HTR-8/SVneo (cell line): ENCODE measurements around the gene CDH6.

Experiments
- DNase-seq: peaks from one replicate; pipeline ENCODE4 v3.0.0; 2011; ENCODE audit warnings: low spot score, mixed read lengths; ENCODE audit not compliant: insufficient read length
- FAIRE-seq: peaks from 2 replicates; lab custom pipeline; 2011; peaks lifted over from hg19 to GRCh38; lab: Jason Lieb, UNC

The CDH6 gene

DNA sequence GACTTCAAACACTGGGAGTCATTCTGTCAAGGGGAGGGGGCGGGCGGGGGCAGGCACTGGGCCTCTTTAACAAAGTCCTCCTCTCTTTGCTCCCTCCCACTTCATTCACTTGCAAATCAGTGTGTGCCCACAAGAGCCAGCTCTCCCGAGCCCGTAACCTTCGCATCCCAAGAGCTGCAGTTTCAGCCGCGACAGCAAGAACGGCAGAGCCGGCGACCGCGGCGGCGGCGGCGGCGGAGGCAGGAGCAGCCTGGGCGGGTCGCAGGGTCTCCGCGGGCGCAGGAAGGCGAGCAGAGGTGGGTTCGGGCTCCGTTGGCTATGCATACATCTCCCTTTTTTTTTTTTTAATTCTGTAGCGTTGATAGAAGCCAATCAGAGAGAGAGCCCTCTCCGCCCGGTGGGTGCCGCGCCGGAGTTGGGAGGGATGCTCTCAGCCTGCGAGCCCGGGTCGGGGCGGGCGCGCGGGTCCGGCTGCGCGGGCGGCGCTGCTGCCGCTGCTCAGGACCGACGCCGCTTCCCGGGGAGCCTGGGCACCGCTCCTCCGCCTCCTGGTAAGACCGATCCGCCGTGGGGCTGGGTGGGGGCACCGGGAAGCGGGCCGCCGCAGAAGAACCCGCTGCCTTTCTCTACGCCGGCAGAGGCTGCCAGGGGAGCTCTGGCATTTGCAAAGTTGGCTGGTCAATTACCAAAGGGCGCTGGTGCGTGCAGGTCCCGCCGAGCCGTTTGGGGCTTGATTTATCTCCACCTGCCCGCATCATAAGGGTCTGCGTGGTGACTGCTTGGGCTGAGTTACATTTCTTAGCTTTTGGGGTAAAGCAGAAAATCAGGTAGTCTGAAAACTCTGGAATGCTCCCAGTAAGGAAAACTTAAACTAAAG is at the start of gene CDH6:
Gene CDH6, plus strand, starts transcription at position 96 of the 877 bp plus-strand sequence. CDS start 73,788 bp downstream, outside the sequence.
- DNase-seq, result peak; percentile 73
- FAIRE-seq, result peak; percentile 91

DNA sequence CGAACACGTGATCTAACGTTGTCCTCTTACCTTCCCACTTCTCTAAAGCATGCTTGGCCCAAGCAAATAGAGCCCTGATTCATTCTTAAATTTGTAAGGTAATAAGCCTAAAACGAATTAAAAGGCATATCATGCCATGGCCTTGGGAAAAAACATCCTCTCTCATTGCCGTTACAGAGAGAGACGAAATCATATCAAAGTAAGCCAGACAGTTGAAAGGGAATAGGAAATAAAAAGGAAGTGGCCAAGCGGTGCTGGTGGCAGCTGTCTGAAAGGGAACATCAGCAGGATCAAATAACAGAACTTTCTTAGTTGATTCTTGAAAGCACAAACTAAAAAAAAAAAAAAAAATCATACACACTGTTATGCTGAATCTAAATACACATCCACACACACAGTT is 49.1 kb upstream of the CDH6 start:
- FAIRE-seq, result no peak
- no peak for DNase-seq

DNA sequence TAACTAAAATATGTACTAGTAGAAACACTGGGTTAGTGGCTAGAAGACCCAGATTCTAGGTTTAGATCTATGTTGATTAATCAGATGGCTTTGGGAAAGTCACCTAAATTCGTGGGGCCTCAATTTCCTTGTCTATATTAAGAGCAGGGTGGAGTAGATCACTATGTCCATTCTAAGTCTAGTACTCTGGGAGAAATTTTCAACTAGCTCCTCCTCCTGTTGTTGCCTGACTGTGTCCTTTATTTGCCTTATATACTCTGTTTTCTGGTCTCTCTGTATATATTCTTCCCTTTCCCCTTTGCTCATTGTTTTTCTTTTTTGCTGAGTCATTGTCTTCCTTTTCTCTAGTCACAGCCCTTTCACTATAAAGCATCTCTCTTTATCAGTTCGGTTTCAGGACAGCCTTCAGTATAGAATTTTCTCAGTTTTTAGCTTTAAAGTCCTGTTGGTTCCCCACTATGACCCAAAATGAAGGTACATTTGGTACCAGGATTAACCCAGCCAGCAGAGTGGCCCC is 44.5 kb upstream of the CDH6 start:
- no peak for FAIRE-seq
- no peak for DNase-seq

DNA sequence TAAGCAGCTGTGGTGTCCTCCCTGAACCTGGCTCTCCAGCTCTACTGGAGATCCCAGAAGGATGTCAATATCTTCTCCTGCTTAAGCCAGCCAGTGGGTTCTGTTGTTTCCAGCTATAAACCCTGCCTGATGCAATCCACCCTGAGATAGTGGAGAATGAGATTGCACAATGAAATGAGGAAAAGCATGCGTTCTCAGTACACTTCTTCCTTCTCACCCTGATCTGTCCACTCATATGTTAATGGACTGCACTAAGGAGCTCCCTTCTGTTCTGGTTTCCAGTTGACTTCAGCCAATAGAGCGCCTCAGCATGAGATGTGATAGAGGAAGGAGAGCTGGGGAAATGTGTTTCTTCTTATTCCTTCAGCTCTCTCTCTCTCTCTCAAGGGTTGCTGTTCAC is 40.0 kb upstream of the CDH6 start:
- FAIRE-seq (no peak), DNase-seq (no peak)

GRCh38 chr5:31156631-31157160 is 36.8 kb upstream of the CDH6 start:
- FAIRE-seq, result no peak
- no peak for DNase-seq

DNA sequence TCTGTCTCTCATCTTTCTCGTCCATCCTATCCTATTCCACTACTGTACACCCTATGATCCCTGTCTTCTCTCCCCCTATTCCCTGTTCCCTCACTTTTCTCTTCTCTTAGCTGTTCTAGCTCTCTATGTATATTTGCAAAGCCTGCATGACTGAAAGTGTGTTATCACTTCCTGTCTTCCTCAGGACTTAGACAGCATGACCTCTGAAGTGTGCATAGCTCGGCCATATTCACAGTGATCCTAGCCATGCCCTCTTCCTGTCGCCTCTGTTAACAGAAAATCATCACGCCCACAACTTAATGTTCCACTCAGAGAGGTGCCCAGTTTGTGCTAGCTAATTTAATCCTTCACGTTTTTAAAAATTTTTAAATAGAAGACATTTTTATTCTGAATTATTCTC is 35.8 kb upstream of the CDH6 start:
- DNase-seq (no peak), FAIRE-seq (no peak)

DNA sequence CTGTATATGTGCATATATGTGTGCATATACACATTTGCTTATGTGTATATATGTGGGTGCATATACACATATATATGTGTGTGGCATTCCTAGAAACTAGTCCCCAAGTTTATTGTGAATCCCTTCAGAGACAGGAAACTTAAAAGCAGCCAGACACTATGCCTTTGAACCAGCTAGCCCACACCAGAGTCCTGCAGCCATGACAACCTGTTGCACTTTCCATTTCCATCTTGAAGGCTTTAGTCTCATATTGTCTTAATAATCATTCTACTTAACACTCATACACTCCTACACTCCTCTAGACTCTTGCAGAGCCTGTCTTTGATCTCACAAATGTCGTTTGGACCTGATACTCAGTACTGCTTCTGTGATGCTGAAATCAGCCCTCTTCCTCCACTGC is 34.8 kb upstream of the CDH6 start:
- FAIRE-seq (no peak), DNase-seq (no peak)

DNA sequence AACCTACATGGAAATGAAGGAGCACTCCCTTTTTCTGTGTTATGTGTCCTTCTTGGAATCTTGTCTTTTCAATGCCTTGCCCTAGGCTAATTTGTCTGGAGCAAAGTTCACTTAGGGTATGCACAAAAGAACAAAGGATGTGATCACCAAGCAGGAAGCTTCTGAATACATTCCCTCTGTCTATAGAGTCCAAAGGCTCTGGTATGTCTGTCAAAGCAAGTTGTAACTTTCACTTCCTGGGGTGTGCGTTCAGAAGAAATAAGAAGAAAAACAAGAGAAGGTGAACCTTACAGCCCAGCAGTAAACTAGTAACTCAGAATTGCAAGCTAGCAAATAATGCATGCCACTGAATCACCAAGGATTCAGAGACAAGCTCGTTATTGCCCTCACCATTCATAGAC is 31.7 kb upstream of the CDH6 start:
- FAIRE-seq (peak; percentile 38), DNase-seq (peak; percentile 17)

DNA sequence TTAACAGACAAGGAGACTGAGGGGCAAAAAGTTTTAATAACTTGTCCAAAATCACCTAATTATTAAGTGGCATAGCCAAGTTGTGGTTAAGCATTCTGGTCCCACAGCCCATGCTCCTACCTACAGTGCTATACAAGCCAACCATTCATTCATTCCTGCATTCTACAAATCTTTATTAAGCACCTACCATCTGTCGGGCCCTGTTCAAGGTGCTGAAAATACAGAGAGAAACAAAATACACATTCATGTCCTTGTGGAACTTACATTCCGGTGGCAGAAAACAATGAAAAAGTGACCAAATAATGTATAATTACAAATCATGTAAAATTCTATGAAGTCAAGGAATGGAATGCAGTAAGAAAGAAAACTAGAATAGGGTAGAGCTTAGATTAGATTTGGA is 27.8 kb upstream of the CDH6 start:
- no peak for DNase-seq
- no peak for FAIRE-seq

DNA sequence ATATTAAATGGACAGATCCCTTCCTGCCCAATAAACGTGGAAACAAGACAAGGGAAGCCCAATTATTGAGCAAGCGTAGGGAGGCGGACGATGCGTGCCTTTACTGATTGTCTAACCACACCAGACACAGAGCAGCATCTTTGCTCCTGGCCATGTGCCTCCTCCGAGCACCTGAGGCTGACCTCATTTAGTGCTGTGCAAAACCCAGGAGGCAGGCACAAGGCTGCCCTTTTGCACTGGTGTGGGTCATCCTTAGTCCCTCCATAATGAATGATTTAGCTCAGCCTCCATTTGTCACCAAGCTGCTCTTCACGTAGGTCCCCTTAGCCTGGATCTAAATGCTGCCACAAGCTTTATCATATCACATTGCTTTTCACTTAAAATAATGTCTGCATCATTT is 24.1 kb upstream of the CDH6 start:
- DNase-seq (no peak), FAIRE-seq (no peak)

- DNase-seq, result no peak
- no peak for FAIRE-seq
Observed at GRCh38 chr5:31172881-31173280, 20.6 kb upstream of the CDH6 start.

DNA sequence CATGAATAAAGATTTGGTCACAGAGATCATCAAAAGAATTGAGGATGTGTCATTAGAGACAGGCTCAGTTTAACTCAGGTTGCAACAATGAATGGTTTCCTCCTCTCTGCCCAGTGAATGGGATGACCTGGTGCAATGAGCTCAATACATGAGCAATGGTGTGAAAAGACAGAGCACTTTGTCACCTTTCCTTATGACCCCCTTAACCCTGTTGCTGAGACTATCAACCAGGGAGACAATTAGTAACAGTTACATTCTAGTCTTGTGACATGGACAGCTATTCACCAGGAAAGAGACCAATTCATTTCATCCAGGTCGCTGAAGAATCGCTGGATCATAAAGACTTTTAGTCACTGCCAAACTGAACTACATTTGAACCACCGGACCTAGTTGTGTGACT is 19.9 kb upstream of the CDH6 start:
- no peak for DNase-seq
- peak; percentile 77 for FAIRE-seq

- FAIRE-seq, result no peak
Observed at GRCh38 chr5:31181376-31181987, 12.0 kb upstream of the CDH6 start.

DNA sequence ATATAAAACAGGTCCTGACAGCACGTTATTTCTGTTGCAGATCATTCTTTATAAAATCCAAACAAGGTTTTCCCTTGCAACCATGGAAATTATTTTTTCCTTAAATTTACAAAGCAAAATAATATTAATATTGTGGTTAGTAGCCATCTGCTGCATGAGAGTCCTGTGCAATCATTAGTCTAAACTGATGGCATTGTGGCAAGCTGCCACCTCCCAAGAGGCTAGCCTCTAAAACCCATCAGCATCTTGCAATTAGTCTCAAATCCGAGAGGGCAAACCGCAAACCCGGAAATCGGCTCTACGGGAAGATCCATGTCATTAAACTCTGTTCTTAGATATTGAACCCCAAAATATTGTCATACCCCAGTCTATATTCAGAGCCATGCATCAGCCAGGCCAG is 11.3 kb upstream of the CDH6 start:
- FAIRE-seq (no peak), DNase-seq (no peak)

More at GRCh38 chr5:31181376-31181987, 12.0 kb upstream of the CDH6 start:
- no peak for DNase-seq

DNA sequence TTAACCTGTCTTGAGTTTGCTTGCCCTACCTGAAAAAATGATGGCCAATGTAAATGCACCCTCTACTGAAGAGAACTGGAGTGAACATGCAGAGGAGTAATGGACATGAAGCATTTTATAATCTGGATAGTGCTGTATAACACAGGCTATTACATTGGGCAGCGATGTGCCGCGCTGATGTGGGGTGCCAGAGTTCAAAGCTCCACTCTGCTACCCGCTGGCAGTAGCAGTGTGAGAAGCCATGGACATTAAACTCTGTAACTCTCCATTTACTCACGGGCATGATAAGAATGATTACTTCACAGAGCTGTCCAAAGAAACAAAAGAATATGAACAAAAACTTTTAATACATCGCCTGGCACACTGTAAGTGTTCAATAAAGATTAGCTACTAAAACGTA is 7.5 kb upstream of the CDH6 start:
- peak; percentile 36 for FAIRE-seq
- DNase-seq, result no peak

DNA sequence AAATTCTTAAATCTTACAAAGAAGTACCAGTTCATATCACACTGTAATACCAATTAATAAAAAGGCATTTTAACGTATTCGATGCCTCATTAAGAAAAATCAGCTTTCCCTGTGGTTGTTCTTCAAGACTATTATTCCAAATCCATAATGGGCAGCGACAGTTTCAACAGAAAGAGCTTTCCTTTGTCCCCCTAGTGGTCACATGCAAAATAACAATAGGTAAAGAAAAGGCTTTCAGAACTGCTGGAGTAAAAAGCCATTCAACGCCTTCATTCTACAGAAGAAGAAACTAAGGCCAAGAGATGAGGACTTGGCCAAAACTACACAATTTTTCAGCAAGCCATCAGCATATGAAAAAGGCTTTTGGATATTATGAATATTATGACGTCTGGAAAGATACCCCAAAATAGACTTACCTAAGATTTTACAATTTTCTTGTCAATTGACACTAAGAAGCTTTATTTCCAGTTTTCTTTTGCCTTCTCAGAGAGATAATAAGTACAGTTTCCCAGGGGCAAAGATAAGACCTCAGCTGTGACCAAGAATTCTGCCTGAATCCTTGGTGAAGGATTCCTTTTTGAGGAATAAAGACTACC is 6.7 kb upstream of the CDH6 start:
- FAIRE-seq (no peak), DNase-seq (peak; percentile 63)

GRCh38 chr5:31187591-31187990 is 5.9 kb upstream of the CDH6 start:
- DNase-seq, result no peak
- FAIRE-seq, result no peak

DNA sequence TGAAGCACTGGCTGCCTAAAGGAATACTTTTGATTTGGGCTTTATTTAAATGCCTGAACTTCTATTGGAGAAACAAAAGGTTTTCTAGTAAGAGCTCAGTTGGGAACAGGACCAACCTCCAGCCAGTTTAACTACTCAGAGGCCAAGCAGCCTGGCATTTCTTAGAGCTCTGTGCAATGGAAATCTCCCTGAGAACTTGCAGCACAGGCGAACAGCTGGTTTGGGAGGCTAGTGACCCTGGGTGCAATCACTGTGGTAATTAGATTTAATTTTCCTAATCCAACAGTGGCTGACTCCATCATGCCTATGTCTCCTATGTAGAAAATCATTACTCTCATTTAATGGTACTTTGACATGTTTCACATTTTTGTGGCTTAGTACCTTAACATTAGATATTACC is 1.0 kb upstream of the CDH6 start:
- no peak for FAIRE-seq
- DNase-seq, result no peak

- no peak for DNase-seq
- FAIRE-seq, result no peak
Observed at GRCh38 chr5:31193116-31193515, 370 bp upstream of the CDH6 start.

DNA sequence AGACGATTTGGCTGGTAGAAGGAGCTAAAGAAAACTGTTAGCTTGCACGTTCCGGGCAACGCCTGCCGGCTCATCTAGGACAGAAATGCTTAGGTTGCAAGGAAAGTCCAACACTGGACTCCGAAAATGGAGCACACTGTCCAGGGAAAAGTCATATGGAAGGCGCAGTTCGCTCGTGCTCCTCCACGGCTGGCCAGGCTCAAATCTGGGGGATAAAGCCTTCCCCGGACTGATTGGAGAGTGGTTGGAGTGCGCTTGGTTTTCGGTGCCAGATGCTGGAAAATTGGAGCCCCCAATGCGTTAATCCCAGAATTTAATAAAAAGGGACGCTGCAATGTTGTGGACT is 955 bp downstream of the CDH6 start:
- DNase-seq, result no peak
- peak; percentile 36 for FAIRE-seq
